HepG2 (cell line): ENCODE measurements around the gene SLC38A2. TPM values are rescaled to one million over a fixed set of nuclear protein-coding genes. Genes with fewer than 3 reads are reported as not detected.
A peak's percentile ranks its signal among the peaks of the same experiment; 100 is the strongest.

Experiments
- DBP ChIP-seq: sonication (generic); formaldehyde crosslinking; IDR thresholded peaks from 2 replicates; pipeline ENCODE4 v1.4.0; 2020; ENCODE audit warnings: missing genetic modification reagents; ENCODE audit errors: not compliant biosample characterization
- ELF4 ChIP-seq: sonication (generic); formaldehyde crosslinking; IDR thresholded peaks from 2 replicates; pipeline ENCODE4 v1.5.0; 2020; ENCODE audit warnings: missing genetic modification reagents, mild to moderate bottlenecking, moderate library complexity, borderline replicate concordance
- FOXA1 ChIP-seq, 2 experiments: fragments of 450-650 bp in 1 of 2; sonication (generic) in 1 of 2; formaldehyde crosslinking in 1 of 2; IDR thresholded peaks; 2 replicates each; pipeline versions ENCODE4 v1.4.0 to v1.6.1; 2016 to 2020; ENCODE audit warnings: missing genetic modification reagents in 1 of 2
- FOXA3 ChIP-seq: IDR thresholded peaks from 2 replicates; pipeline ENCODE4 v1.6.1; 2016; ENCODE audit warnings: missing genetic modification reagents, missing compliant biosample characterization
- GATAD2A ChIP-seq: IDR thresholded peaks from 2 replicates; pipeline ENCODE4 v1.6.1; 2016
- HMG20A ChIP-seq: IDR thresholded peaks from 2 replicates; pipeline ENCODE4 v1.6.1; 2016; ENCODE audit warnings: borderline replicate concordance
- KLF16 ChIP-seq, 2 experiments: sonication (generic) in 1 of 2; formaldehyde crosslinking in 1 of 2; IDR thresholded peaks; 2 replicates each; pipeline versions ENCODE4 v1.6.1 to v1.8.0; 2016 to 2023; ENCODE audit warnings: missing genetic modification reagents in 2 of 2, missing compliant biosample characterization in 1 of 2
- MIXL1 ChIP-seq: IDR thresholded peaks from 2 replicates; pipeline ENCODE4 v1.6.1; 2016
- MYNN ChIP-seq: sonication (generic); formaldehyde crosslinking; IDR thresholded peaks from 2 replicates; pipeline ENCODE4 v1.4.0; 2020; ENCODE audit warnings: mild to moderate bottlenecking, low read depth, missing genetic modification reagents
- POLR2AphosphoS5 ChIP-seq: IDR thresholded peaks from 2 replicates; pipeline ENCODE4 v1.6.1; 2012; ENCODE audit warnings: low read depth, low read length
- POLR2G ChIP-seq: fragments of 200-400 bp; formaldehyde crosslinking; IDR thresholded peaks from 2 replicates; pipeline ENCODE4 v1.6.1; 2018; ENCODE audit warnings: mild to moderate bottlenecking, low read depth, low read length, moderate library complexity
- RARA ChIP-seq: IDR thresholded peaks from 2 replicates; pipeline ENCODE4 v1.6.1; 2016; ENCODE audit warnings: missing genetic modification reagents, missing compliant biosample characterization
- RBFOX2 ChIP-seq: fragments of 200-400 bp; formaldehyde crosslinking; IDR thresholded peaks from 2 replicates; pipeline ENCODE4 v1.6.1; 2017; ENCODE audit warnings: low read depth, mild to moderate bottlenecking, low read length
- RBM22 ChIP-seq: fragments of 200-400 bp; formaldehyde crosslinking; optimal IDR thresholded peaks from 2 replicates; pipeline ENCODE3; 2017; ENCODE audit warnings: mild to moderate bottlenecking, low read length, moderate library complexity
- SOX5 ChIP-seq: IDR thresholded peaks from 2 replicates; pipeline ENCODE4 v1.6.1; 2016; ENCODE audit warnings: borderline replicate concordance
- STAT5B ChIP-seq: sonication (generic); formaldehyde crosslinking; IDR thresholded peaks from 2 replicates; pipeline ENCODE4 v1.4.0; 2020; ENCODE audit warnings: missing genetic modification reagents
- TEAD3 ChIP-seq: optimal IDR thresholded peaks from 2 replicates; pipeline ENCODE3; 2016; ENCODE audit warnings: borderline replicate concordance
- ZC3H13 ChIP-seq: sonication (generic); formaldehyde crosslinking; IDR thresholded peaks from 2 replicates; pipeline ENCODE4 v1.8.1; 2023; ENCODE audit warnings: mild to moderate bottlenecking, missing genetic modification reagents, moderate library complexity
- ZMYM4 ChIP-seq: sonication (generic); formaldehyde crosslinking; IDR thresholded peaks from 2 replicates; pipeline ENCODE4 v1.8.1; 2023; ENCODE audit warnings: mild to moderate bottlenecking, missing genetic modification reagents
- ZNF562 ChIP-seq: sonication (generic); formaldehyde crosslinking; IDR thresholded peaks from 2 replicates; pipeline ENCODE4 v1.8.0; 2022; ENCODE audit warnings: missing genetic modification reagents, borderline replicate concordance
- ZNF878 ChIP-seq: sonication (generic); formaldehyde crosslinking; IDR thresholded peaks from 2 replicates; pipeline ENCODE4 v1.8.1; 2023; ENCODE audit warnings: mild to moderate bottlenecking, missing genetic modification reagents, moderate library complexity
- ZNF879 ChIP-seq: sonication (generic); formaldehyde crosslinking; IDR thresholded peaks from 2 replicates; pipeline ENCODE4 v1.8.1; 2023; ENCODE audit warnings: missing genetic modification reagents
- polyA plus RNA-seq, 8 experiments: library from polyadenylated mRNA; depleted of rRNA in 3 of 8; stranded (reverse) in 7 of 8; unstranded in 1 of 8; fragments of >200 nt; fragmentation: Illumina TruSeq in 4 of 8; extraction: Trizol in 4 of 8; gene quantifications; 2 replicates each; pipeline versions ENCODE4 v1.2.1 to v1.2.3, GENCODE V29; 2011 to 2016; ENCODE audit warnings: low read depth in 4 of 8, missing spikeins in 1 of 8, mixed read lengths in 1 of 8; ENCODE audit not compliant: insufficient read depth in 1 of 8
- total RNA-seq, 5 experiments: library from RNA; depleted of rRNA; stranded (reverse); fragments of >200 nt; fragmentation: Illumina TruSeq; extraction: Trizol; gene quantifications; 2 replicates each; pipeline ENCODE4 v1.2.3, GENCODE V29; 2016; ENCODE audit warnings: low read depth in 1 of 5
- TF ChIP-seq, protein P1 (sequence below): sonication (generic); formaldehyde crosslinking; IDR thresholded peaks from 2 replicates; pipeline ENCODE4 v1.8.1; 2023; ENCODE audit warnings: mild to moderate bottlenecking, missing genetic modification reagents, borderline replicate concordance
- TF ChIP-seq, protein P2 (sequence below), 2 experiments: fragments of 450-650 bp in 1 of 2; sonication (generic) in 1 of 2; formaldehyde crosslinking; IDR thresholded peaks; 2 replicates each; pipeline versions ENCODE4 v1.5.0 to v1.8.0; 2020 to 2022; ENCODE audit warnings: mild to moderate bottlenecking in 1 of 2, missing genetic modification reagents in 1 of 2

The SLC38A2 gene
- total and polyA plus RNA-seq, 2 of the 13 experiments (the other 11 are each of a cell fraction or from before 2014, with no cell fraction given), result 368 to 880 TPM

GRCh38 chr12:46365951-46366379 is 6.6 kb downstream of the SLC38A2 start (continued):
- peak; percentile 54 for TF ChIP-seq RBFOX2
- 0 out of 2 replicates have a peak, but pooled peaks have one; percentile 6 for TF ChIP-seq SOX5
- TF ChIP-seq STAT5B, result 0 out of 2 replicates have a peak, but pooled peaks have one; percentile 18
- TF ChIP-seq HMG20A (CRISPR knock-in tag), result 0 out of 2 replicates have a peak, but pooled peaks have one; percentile 31
- TF ChIP-seq, protein P1, sequence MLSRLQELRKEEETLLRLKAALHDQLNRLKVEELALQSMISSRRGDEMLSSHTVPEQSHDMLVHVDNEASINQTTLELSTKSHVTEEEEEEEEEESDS (CRISPR knock-in tag), result no peak
- TF ChIP-seq DBP (CRISPR knock-in tag), result no peak
- no peak for TF ChIP-seq ELF4 (CRISPR knock-in tag)
- peak; percentile 18; the same call in 1 of the 2 replicates for TF ChIP-seq MIXL1 (CRISPR knock-in tag)
- no peak for TF ChIP-seq ZNF879
- peak; percentile 45; the same call in 1 of the 2 replicates for TF ChIP-seq ZC3H13 (CRISPR knock-in tag)
- TF ChIP-seq FOXA1 (IDR thresholded peaks at IDR 0.05), result no peak
- TF ChIP-seq FOXA1 (CRISPR knock-in tag; IDR thresholded peaks at IDR 0.05), result peak; percentile 69
- TF ChIP-seq RARA (CRISPR knock-in tag), result peak; percentile 5; the same call in 1 of the 2 replicates
- TF ChIP-seq POLR2AphosphoS5, result peak; percentile 73
- TF ChIP-seq ZMYM4, result no peak
- TF ChIP-seq TEAD3, result no peak
- peak; percentile 66 for TF ChIP-seq POLR2G
- 0 out of 2 replicates have a peak, but pooled peaks have one; percentile 8 for TF ChIP-seq GATAD2A (CRISPR knock-in tag)
- no peak for TF ChIP-seq MYNN (CRISPR knock-in tag)
- TF ChIP-seq ZNF878 (CRISPR knock-in tag), result 0 out of 2 replicates have a peak, but pooled peaks have one; percentile 26
- TF ChIP-seq RBM22, result peak; percentile 98
- TF ChIP-seq, protein P2, sequence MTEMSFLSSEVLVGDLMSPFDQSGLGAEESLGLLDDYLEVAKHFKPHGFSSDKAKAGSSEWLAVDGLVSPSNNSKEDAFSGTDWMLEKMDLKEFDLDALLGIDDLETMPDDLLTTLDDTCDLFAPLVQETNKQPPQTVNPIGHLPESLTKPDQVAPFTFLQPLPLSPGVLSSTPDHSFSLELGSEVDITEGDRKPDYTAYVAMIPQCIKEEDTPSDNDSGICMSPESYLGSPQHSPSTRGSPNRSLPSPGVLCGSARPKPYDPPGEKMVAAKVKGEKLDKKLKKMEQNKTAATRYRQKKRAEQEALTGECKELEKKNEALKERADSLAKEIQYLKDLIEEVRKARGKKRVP (CRISPR knock-in tag; IDR thresholded peaks at IDR 0.05), result peak in 1 of 2 experiments; percentile 27; a peak in 1 of 4 replicates
- peak in 1 of 2 experiments; percentile 38; a peak in 1 of 4 replicates for TF ChIP-seq KLF16 (CRISPR knock-in tag; IDR thresholded peaks at IDR 0.05)
- 0 out of 2 replicates have a peak, but pooled peaks have one; percentile 43 for TF ChIP-seq ZNF562
- TF ChIP-seq FOXA3, result peak; percentile 59
